Cardiac fibroblast (primary cell): ENCODE measurements around the gene OBSCN.
A peak's percentile ranks its signal among the peaks of the same experiment; 100 is the strongest.

Experiments
- DNase-seq, 2 donors: peaks; one replicate each; pipeline versions ENCODE4 v3.0.0 to v3.0.0-alpha.2; 2010; ENCODE audit warnings: low read depth in 2 of 2
- H3K4me3 ChIP-seq, 2 donors: replicated peaks in 1 of 2; 1 replicate in 1 of 2; 2 replicates in 1 of 2; pipeline ENCODE4 v1.5.1; 2011; ENCODE audit warnings: low read depth in 2 of 2, low read length in 2 of 2, mild to moderate bottlenecking in 2 of 2, moderate library complexity in 1 of 2
- TF ChIP-seq, protein P1 (sequence below): IDR thresholded peaks from one replicate; pipeline ENCODE4 v1.5.1; 2011; ENCODE audit warnings: low read depth, mild to moderate bottlenecking, low read length, inconsistent platforms

OBSCN gene

DNA sequence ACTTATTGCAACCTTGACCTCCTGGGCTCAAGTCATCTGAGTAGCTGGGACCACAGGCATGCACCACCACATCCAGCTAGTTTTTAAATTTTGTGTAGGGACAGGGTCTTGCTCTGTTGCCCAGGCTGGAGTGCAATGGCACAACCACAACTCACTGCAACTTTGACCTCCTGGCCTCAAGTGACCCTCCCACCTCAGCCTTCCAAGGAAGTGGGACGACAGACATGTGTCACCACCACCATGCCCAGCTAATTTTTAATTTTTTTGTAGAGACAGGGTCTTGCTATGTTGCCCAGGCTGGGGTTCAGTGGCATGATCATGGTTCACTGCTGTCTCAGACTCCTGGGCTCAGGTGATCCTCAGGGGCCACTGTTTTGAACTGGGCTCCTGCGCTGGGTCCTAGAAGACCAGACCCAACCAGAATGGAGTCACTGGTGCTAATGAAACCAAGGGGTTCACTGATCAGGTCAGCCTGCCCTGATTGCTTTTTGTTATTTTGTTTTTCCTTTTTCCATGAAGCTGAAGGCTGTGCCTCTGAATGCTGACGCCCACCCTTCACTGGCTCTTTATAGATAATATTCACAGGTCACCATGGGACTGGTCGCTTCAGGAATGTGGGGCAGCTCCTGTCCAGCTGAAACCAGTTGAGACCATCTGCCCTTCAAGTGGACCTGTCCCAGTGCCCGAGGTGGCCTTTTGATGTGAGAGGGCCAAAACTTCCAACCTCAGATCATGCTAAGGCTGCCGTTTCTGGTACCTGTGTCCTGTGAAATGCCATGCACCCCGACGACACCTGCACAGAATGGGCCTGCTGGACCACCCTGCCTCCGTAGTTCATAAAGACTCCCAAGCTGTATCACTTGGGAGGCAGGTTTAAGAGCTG lies 203.9 kb downstream of the OBSCN start:
- no peak for DNase-seq
- TF ChIP-seq, protein P1, sequence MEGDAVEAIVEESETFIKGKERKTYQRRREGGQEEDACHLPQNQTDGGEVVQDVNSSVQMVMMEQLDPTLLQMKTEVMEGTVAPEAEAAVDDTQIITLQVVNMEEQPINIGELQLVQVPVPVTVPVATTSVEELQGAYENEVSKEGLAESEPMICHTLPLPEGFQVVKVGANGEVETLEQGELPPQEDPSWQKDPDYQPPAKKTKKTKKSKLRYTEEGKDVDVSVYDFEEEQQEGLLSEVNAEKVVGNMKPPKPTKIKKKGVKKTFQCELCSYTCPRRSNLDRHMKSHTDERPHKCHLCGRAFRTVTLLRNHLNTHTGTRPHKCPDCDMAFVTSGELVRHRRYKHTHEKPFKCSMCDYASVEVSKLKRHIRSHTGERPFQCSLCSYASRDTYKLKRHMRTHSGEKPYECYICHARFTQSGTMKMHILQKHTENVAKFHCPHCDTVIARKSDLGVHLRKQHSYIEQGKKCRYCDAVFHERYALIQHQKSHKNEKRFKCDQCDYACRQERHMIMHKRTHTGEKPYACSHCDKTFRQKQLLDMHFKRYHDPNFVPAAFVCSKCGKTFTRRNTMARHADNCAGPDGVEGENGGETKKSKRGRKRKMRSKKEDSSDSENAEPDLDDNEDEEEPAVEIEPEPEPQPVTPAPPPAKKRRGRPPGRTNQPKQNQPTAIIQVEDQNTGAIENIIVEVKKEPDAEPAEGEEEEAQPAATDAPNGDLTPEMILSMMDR = no peak
- no peak overlapping the region for H3K4me3 ChIP-seq

DNA sequence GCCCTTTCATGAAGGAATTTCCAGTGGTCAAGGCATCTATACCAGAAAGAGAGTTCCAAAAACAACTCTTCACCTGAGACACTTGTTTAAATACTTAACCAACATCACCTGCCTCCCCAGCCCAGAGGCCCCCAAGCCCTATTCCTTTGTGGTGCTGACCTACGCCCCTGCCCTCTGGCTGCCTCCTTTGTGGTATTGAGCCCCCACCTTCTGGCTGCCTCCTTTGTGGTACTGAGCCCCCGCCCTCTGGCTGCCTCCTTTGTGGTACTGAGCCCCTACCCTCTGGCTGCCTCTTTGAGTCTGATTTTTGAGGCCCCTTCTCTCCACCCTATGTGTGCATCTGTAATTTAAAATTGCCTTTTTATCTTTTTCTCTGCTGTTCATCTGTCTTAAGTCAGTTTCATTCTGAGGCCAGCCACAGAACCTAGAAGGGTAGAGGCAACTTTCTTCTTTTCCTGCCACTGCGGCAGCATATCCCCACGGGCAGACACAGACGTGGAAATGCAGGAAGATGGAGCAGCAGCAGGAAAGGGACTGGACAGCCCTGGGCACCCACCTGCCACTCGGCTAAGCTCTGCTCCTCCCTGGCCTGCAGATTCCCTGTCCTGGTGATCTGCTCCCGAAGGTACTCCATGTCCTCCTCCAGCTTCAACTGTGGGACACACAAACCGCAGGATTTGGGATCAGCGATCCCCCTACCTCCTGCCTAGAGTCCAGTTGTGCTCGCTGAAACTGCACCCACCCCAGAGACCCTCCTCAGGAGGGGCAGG lies 205.6 kb downstream of the OBSCN start:
- no peak for DNase-seq
- TF ChIP-seq, protein P1 = no peak
- no peak overlapping the region for H3K4me3 ChIP-seq

DNA sequence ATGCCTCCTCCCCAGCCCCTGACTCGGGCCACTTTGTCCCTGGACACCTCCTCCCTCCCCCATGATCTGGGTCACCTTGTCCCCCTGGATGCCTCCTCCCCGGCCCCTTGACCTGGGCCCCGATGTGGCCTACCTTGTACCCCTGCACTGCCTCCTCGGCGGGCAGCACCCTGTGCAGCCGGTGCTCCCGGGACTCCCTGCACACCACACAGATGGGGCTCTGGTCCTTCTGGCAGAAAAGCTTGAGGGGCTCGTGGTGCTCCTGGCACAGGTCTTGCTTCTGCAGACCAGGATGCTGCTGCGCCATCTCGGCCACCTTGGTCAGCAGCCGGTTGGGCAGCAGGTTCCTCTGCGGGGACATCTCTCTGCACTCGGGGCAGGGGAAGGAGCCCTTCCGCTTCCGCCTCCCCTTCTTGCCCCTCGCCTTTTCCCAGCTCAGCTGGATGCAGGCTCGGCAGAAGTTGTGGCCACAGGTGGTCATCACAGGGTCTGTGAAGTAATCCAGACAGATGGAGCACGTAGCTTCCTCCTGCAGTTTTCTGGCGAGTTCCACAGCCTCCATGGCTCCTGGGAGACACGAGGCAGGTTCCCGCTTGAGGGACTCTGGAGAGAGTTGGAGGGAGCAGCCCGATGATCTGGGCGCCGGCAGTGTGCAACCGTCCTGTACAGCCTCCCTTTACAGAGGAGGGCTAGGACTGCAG lies 206.8 kb downstream of the OBSCN start:
- DNase-seq = no peak
- H3K4me3 ChIP-seq = no peak overlapping the region
- TF ChIP-seq, protein P1 = no peak

DNA sequence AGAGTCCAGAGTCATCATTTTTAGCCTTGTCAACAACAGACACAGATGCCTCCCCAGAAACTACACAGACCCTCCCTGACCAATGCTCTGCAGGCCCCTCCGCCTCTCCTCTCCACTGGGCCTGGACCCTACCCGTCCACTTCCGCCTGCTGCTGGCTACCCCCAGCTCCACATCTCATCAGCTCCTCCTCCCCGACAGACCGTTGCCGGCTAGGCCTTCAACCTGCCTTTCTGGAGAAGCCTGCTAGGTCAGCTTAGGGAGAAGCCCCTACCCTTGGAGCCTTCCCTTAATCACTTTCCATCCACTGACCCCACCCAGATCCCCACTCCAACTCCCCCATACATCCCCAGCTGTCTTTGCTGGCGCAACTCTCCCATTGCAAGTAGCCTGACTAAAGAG lies 207.4 kb downstream of the OBSCN start:
- no peak overlapping the region for H3K4me3 ChIP-seq
- no peak for DNase-seq
- TF ChIP-seq, protein P1 = no peak

DNA sequence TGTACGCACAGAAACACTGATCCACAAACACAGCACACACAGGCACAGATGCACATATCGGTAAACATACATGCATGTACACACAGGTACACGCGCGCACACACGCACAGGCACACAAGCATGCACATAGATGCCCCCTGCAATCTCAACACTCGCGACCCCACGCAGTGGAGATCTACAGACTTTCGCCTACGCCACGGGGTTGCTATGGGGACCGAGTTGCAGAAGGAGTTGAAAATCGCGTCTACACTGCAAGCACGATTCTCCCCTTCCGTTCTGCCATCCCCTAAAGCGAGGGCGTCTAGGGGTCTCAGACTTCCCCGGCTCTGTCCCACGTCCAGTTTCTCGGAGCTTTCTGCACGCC lies 208.0 kb downstream of the OBSCN start:
- no peak for DNase-seq
- H3K4me3 ChIP-seq = peak overlapping the region; percentile 14 to 44

More for the DNA sequence above, 208.0 kb downstream of the OBSCN start:
- TF ChIP-seq, protein P1 = no peak
